GM10248 (cell line): ENCODE results near the gene HCN4.

Experiments used
- CTCF ChIA-PET: fragments of 300-600 bp; sonication (Branson Sonifier 250); formaldehyde crosslinking; extraction: SDS; loops from one replicate; lab custom pipeline; 2021; ENCODE audit warnings: antibody characterized with exemption; lab: Yijun Ruan, JAX
- POLR2A ChIA-PET: fragments of 350-650 bp; sonication (Branson Sonifier 250); formaldehyde crosslinking; extraction: SDS; loops from one replicate; lab custom pipeline; 2020; ENCODE audit warnings: antibody characterized with exemption; lab: Yijun Ruan, JAX
- DNase-seq: peaks from one replicate; pipeline ENCODE4 v3.0.0; 2012; ENCODE audit errors: extremely low spot score
- CTCF ChIP-seq: IDR thresholded peaks from 2 replicates; pipeline ENCODE4 v1.5.1; 2012; ENCODE audit warnings: mild to moderate bottlenecking, low read depth; ENCODE audit errors: extremely low read depth, missing control alignments, control extremely low read depth

The HCN4 gene

GRCh38 chr15:73324496-73325170, 44.1 kb downstream of the HCN4 start:
- CTCF ChIA-PET: interaction anchor here (1.4 kb wide), 1 partner anchor 312 kb away, joined by 3 read pairs; no protein-coding TSS in a partner anchor
- DNase-seq: no peak
- no peak for TF ChIP-seq CTCF
- POLR2A ChIA-PET: no interaction called here

- ChIA-PET POLR2A (no interaction called here), CTCF (no interaction called here)
- TF ChIP-seq CTCF: no peak
- no peak for DNase-seq
These were observed 44.8 kb downstream of the HCN4 start for GRCh38 chr15:73323956-73324355.

- ChIA-PET POLR2A (no interaction called here), CTCF (no interaction called here)
- no peak for TF ChIP-seq CTCF
- DNase-seq: no peak
These were observed 45.3 kb downstream of the HCN4 start for GRCh38 chr15:73323374-73323955.

GRCh38 chr15:73322665-73323373, 45.9 kb downstream of the HCN4 start:
- ChIA-PET CTCF (no interaction called here), POLR2A (no interaction called here)
- TF ChIP-seq CTCF: no peak

GRCh38 chr15:73321496-73322450, 47.0 kb downstream of the HCN4 start:
- TF ChIP-seq CTCF: no peak
- ChIA-PET POLR2A (no interaction called here), CTCF (no interaction called here)
- DNase-seq: no peak

More at GRCh38 chr15:73322665-73323373, 45.9 kb downstream of the HCN4 start:
- no peak for DNase-seq
